Stimulated activated CD8-positive, alpha-beta memory T cell treated with anti-CD3 and anti-CD28 coated beads, Interleukin-12 subunit alpha, Interleukin-12 subunit beta, amount 100 ng/mL, for 1 hour (primary cell): ENCODE measurements around the gene CD40LG.

Experiments used
- DNase-seq: peaks from one replicate; pipeline ENCODE4 v3.0.0-alpha.2; 2020; ENCODE audit warnings: low read depth

CD40LG gene

GRCh38 chrX:136647677-136648360 is at the start of gene CD40LG:
CD40LG (plus strand) TSS chrX:136648158; CDS start chrX:136648249, 91 bp downstream.
- DNase-seq: no peak

DNA sequence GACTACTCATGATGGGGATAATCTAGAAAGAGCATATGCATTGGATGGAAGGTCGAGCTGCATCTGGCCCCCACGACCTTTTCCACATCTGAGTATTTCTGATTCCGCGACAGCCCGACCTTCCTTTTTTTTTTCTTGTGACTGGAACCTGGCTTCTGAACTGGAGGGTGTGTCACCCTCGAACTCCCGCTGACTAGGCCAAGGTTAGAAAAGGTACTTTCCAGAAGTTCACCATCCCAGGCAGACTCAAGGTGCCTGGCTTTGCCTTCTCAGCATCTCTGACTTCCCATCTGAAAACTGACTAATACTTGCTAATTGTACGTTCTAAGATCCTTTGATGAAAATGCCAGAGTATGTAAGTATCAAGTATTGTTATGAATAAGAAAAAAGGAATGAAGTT is 49.3 kb upstream of the CD40LG start:
- no peak for DNase-seq

DNA sequence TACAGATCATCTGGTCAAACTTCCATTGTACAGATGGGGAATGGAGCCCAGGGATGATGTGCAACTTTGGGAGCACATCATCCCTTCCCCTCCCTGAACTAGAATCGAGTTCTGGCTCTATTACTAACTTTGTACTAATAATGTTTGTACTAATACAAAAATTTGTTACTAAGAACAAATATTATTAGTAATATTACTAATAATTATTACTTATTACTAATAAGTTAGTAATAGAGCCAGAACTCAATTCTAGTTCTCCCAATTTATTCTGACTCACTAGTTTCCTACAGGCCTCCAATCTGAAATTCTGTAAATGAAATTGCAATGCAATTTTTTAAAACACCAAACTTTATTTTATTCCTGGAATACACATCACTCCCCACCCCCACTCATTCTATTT is 47.9 kb upstream of the CD40LG start:
- DNase-seq: no peak

DNA sequence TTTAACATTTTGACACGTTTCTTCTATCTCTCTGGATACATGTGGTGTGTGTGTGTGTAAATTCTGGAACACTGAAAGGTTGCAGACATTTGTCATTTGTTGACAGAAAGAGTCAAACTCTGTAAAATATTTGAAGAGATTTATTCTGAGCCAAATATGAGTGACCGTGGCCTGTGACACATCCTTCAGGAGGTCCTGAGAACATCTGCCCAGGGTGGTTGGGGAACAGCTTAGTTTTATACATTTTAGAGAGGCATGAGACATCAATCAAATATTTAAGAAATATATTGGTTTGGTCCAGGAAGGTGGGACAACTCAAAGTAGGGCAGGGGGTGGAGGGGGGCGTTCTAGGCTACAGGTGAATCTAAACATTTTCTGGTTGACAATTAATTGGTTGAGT is 40.7 kb upstream of the CD40LG start:
- DNase-seq: no peak

DNA sequence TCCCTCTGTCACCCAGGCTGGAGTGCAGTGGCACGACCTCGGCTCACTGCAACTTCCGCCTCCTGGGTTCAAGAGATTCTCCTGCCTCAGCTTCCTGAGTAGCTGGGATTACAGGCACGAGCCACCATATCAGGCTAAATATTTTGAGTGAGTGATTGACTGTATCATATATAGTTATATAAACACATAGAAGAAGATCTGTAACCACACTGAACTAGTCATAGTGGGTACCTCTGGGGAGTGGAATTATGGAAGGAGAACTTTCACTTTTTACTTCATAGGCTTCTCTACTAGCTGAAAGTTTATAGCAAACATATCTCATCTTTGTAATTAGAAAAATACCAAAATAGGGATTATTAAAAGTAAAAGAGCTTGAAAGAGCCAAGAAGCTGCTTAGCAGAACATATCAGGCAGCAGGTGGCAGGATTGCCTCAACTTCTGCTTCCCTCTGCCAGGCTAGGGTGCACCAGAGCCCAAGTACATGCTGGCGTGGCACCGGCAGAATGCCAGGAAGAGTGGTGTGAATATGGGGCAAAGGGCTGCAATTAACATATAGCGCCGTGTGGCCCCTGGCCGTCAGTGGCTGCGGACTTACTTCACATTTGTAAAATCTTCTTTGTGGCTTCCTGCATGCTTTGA is 39.5 kb upstream of the CD40LG start:
- no peak for DNase-seq

DNA sequence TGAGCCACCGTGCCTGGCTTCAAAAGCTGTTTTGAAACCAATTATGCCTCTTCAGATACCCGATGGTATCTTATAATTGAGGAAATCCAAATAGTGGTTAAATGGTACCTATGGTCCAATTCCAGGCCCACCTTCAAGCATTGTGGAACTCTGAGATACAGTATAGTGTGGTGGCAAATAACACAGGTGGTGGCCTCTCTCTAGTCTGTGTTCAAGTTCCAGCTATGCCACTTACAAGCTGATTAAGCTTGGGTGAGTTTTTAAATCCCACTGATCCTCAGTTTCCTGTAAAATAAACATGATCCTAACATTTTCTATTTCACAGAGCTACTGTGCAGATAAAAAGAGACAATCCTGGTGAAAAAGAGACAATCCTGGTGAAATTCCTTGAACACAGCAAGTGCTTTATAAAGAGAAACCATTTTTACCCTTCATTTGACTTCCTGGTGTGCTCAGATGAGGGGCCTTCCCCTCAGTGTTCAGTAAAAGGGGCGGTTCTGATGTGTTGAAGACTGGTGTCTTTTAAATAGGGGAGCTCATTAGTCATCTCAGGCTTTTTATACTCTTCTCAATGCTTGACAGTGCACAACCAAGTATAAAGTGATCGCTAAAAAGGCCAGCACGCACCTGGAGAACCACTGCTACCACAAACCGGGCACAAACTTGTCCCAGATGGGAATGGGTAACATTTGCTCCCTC is 30.8 kb upstream of the CD40LG start:
- no peak for DNase-seq

DNA sequence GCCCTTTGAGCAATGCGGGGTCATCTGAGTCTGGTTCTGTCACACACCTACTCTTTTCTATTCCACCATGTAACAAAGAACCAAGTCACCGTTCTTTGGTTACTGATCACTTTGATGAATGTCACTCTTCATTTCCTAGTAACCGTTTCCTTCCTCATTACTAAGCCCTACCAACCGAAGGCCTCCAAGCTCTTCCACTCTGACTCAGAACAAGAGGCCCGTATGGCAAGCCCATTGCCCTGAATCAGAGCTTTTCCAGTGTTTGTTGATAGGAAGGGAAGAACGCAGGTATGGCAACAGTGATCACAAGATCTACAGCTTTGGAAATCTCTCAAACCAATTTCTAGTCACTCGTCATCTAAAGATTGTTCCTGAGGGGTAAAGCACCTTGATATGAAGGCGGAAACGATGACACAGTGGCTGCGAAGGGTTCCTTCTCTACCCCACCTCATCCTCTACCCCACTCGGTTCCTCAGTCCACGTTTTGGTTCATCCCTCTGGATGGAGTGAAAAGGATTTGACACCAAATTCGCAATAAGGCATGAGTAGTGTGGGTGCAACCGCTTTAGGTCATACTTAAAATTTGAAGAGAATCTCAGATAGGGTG is 28.0 kb upstream of the CD40LG start:
- DNase-seq: no peak

DNA sequence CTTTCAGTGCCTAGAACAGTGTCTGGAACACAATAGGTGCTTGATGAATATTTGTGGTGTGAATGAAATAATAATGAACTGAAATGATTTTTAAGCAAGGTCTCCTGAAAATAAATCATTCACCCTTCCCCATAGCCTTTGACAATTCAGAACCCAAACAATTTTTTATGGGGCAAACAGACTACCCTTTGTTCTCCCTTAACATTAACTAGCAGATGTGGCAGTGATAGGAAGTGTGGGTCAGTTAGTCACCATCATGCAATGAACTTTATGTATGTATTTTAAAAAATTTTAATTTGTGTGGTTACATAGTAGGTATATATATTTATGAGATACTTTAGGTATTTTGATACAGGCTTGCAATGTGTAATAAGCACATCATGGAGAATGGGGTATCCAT is 27.2 kb upstream of the CD40LG start:
- DNase-seq: no peak

GRCh38 chrX:136622568-136622967 is 25.4 kb upstream of the CD40LG start:
- no peak for DNase-seq

DNA sequence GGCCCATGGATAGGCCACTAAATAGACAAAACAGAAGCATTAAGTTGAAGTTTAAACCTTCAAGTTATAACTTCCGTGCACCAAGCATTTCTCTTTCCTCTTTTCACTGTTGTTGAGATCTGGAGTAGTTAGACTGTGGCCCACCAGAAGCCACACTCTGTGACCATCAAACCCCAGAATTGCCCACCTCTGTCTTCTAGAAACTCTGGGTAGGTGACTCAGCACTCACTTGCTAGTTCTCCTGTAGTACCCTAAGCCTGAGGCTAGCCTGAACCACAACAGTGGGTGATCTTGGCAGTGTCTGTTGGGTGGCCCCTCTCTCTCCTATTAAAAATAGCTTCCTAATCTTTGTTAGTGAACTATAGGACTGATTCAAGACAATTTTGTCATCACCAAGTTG is 24.6 kb upstream of the CD40LG start:
- DNase-seq: no peak

- DNase-seq: no peak
Measured at GRCh38 chrX:136625246-136625645, 22.7 kb upstream of the CD40LG start.

GRCh38 chrX:136626237-136626636 is 21.7 kb upstream of the CD40LG start:
- DNase-seq: no peak

GRCh38 chrX:136626891-136627290 is 21.1 kb upstream of the CD40LG start:
- no peak for DNase-seq

- no peak for DNase-seq
Measured at GRCh38 chrX:136627409-136627808, 20.5 kb upstream of the CD40LG start.

DNA sequence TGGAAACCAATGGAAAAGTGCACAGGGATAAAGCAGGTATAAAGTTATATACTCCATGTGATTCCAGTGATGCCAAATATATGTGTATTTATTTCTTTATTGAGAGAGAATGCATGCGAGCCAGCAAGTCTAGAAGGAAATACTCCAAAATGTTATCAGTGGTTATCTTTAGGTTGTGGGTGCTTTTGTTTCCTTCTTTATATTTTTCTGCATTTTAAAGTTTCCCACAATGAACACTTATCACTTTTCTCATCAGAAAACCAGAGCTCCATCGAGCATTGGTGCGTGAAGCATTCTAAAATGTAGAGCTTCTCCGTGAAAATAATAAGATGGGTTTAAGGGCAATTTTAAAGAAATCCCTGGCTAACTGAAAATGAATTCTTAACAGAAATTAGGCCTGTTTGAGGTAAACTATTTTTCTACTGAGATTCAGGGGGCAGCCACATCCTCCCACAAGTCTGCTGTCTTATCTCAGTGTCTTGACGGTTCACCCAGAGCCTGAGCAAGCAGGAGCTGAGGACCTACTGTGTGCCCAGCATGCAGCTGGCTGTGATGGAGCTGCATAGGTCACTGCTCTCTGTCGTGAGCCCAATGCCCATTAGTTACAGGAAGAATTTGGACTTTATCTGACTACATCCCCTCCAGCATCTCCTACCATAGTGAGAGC is 18.7 kb upstream of the CD40LG start:
- no peak for DNase-seq

- DNase-seq: no peak
Measured at GRCh38 chrX:136630881-136631280, 17.1 kb upstream of the CD40LG start.

- no peak for DNase-seq
Measured at GRCh38 chrX:136635235-136635634, 12.7 kb upstream of the CD40LG start.

- no peak for DNase-seq
Measured at GRCh38 chrX:136636121-136636520, 11.8 kb upstream of the CD40LG start.

GRCh38 chrX:136639506-136640176 is 8.3 kb upstream of the CD40LG start:
- no peak for DNase-seq

DNA sequence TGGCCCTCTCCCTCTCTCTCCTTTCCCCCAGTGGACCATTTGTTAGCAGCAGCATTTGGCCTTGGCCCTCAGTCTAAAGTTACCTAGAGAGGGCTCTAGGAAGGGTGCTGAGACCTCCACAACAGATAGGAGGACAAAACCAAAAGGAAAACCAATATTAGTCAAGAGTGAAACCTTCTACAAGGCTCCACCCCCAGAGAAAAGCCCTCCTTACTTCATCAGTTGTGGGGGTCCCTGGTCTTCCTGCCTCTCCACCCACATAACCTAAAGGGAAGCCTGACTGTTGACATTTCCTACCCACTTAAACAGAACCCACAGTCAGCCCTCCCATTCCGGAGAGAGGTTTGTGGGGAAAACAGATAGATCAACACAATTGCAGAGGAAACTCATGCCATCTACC is 4.7 kb upstream of the CD40LG start:
- DNase-seq: no peak

- no peak for DNase-seq
Measured at GRCh38 chrX:136646602-136647239, 1.2 kb upstream of the CD40LG start.
